Measurements from ENCODE around the gene PTPN21. TPM values are rescaled to one million over a fixed set of nuclear protein-coding genes. Genes with fewer than 3 reads are reported as not detected.

Gene PTPN21
- total and polyA plus RNA-seq, 4 donors = 2.1 to 7.2 (median 3.1) TPM

DNA sequence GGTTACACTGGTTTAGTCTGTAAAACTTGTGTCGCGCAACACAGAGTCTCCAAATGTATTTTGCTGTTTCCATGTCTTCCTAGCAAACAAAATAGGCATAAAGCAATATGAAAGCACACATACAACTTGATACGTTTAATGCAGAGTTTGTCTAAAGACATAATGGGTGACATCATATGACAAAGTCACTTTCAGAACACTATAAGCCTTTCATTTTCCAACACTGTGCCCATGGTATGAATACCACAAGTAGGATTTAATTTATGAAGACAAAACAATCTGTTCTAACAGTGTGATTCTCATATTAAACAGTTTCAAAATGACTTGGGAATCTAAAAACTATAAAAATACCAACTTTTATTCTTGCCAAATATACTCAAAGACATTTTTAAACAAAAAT lies 58.4 kb downstream of the PTPN21 start:
- no peak for TF ChIP-seq FOXA2 (IDR thresholded peaks at IDR 0.05)
- TF ChIP-seq HNF4A (conservative IDR thresholded peaks at IDR 0.05) = no peak
- TF ChIP-seq YY1 (IDR thresholded peaks at IDR 0.05) = no peak
- TF ChIP-seq TAF1 (conservative IDR thresholded peaks at IDR 0.05) = no peak
- no peak for TF ChIP-seq FOXA1 (IDR thresholded peaks at IDR 0.05)
- no peak overlapping the region for H3K27ac ChIP-seq (ENCODE audit: low read depth in 1 of 2, low read length in 2 of 2)
- WGBS = 91% methylated on average over 3 of the region's 3 CpGs
- DNase-seq (ENCODE audit: low spot score) = no peak
- no peaks in the 10 kb centered on the region for H3K4me1 ChIP-seq (ENCODE audit: control insufficient read depth in 4 of 4, insufficient read depth in 4 of 4, low read length in 3 of 4)
- no peaks in the 10 kb centered on the region for H3K27me3 ChIP-seq (ENCODE audit: control insufficient read depth in 4 of 4, insufficient read depth in 4 of 4, low read length in 3 of 4)
- no peak overlapping the region for H3K9ac ChIP-seq (ENCODE audit: low read depth in 1 of 2, low read length in 2 of 2)
- H3K36me3 ChIP-seq (ENCODE audit: control insufficient read depth in 4 of 4, insufficient read depth in 3 of 4, low read depth in 1 of 4, low read length in 3 of 4) = peaks cover 2 to 32% (median 15%) of the 10 kb centered on the region in 4 donors
- H3K9me3 ChIP-seq (ENCODE audit: control insufficient read depth in 4 of 4, low read length in 3 of 4) = no peaks in the 10 kb centered on the region
- H3K4me3 ChIP-seq (ENCODE audit: low read depth in 1 of 3, low read length in 3 of 3) = no peak overlapping the region

DNA sequence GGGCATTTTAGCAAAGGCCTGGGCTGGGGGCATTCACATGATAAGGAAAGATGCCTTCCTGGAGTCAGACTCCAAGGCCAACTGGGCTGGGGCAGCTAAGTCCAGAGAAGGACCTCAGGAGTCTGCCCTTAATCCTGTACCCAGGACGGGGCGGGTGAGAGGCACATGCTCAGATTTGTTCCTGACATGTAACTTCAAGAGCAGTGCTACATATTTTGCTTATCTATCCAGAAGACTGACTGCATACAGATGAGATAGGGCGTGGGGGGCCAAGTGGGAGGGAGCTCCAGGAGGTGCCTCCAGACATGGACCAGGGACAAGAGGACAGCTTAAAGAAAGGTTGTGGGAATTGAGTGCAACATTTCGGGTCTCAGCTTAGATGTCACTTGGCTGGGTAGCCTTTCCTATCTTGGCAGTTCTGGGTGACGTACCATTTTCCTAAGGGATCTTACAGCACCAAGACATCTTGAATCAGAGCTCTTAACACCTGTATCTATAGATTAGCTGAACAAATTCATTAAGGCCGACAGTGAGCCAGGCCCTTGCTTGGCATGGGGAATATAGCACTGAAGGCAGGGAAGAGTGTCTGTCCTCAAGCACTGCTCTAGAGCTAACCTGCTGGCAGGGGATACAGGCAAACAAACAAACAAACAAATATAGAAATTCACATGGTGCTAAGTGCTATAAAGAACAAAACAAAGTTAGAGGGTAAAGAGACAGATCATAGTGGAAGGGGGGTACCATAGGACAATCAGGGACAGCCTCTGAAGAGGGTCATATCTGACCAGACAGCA lies 61.2 kb downstream of the PTPN21 start:
- no peak for DNase-seq (ENCODE audit: low spot score)
- TF ChIP-seq, protein P1, sequence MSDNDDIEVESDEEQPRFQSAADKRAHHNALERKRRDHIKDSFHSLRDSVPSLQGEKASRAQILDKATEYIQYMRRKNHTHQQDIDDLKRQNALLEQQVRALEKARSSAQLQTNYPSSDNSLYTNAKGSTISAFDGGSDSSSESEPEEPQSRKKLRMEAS (IDR thresholded peaks at IDR 0.05) = no peak
- TF ChIP-seq NR2F2 (IDR thresholded peaks at IDR 0.05) = no peak
- TF ChIP-seq, protein P2, sequence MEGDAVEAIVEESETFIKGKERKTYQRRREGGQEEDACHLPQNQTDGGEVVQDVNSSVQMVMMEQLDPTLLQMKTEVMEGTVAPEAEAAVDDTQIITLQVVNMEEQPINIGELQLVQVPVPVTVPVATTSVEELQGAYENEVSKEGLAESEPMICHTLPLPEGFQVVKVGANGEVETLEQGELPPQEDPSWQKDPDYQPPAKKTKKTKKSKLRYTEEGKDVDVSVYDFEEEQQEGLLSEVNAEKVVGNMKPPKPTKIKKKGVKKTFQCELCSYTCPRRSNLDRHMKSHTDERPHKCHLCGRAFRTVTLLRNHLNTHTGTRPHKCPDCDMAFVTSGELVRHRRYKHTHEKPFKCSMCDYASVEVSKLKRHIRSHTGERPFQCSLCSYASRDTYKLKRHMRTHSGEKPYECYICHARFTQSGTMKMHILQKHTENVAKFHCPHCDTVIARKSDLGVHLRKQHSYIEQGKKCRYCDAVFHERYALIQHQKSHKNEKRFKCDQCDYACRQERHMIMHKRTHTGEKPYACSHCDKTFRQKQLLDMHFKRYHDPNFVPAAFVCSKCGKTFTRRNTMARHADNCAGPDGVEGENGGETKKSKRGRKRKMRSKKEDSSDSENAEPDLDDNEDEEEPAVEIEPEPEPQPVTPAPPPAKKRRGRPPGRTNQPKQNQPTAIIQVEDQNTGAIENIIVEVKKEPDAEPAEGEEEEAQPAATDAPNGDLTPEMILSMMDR (IDR thresholded peaks at IDR 0.05; ENCODE audit: low read depth, low read length, missing input control) = no peak
- no peak for TF ChIP-seq SP1 (IDR thresholded peaks at IDR 0.05)
- no peak for TF ChIP-seq JUND (IDR thresholded peaks at IDR 0.05)
- TF ChIP-seq RAD21 (IDR thresholded peaks at IDR 0.05) = no peak
- TF ChIP-seq, protein P3, sequence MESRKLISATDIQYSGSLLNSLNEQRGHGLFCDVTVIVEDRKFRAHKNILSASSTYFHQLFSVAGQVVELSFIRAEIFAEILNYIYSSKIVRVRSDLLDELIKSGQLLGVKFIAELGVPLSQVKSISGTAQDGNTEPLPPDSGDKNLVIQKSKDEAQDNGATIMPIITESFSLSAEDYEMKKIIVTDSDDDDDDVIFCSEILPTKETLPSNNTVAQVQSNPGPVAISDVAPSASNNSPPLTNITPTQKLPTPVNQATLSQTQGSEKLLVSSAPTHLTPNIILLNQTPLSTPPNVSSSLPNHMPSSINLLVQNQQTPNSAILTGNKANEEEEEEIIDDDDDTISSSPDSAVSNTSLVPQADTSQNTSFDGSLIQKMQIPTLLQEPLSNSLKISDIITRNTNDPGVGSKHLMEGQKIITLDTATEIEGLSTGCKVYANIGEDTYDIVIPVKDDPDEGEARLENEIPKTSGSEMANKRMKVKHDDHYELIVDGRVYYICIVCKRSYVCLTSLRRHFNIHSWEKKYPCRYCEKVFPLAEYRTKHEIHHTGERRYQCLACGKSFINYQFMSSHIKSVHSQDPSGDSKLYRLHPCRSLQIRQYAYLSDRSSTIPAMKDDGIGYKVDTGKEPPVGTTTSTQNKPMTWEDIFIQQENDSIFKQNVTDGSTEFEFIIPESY (IDR thresholded peaks at IDR 0.05) = no peak
- TF ChIP-seq, protein P4, sequence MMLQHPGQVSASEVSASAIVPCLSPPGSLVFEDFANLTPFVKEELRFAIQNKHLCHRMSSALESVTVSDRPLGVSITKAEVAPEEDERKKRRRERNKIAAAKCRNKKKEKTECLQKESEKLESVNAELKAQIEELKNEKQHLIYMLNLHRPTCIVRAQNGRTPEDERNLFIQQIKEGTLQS (IDR thresholded peaks at IDR 0.05) = no peak
- TF ChIP-seq HNF4G (IDR thresholded peaks at IDR 0.05) = no peak
- no peaks in the 10 kb centered on the region for H3K9me3 ChIP-seq (ENCODE audit: control insufficient read depth in 4 of 4, low read length in 3 of 4)
- H3K9ac ChIP-seq (ENCODE audit: low read depth in 1 of 2, low read length in 2 of 2) = no peak overlapping the region
- H3K4me1 ChIP-seq (ENCODE audit: control insufficient read depth in 4 of 4, insufficient read depth in 4 of 4, low read length in 3 of 4) = no peaks in the 10 kb centered on the region
- WGBS = 91% methylated on average over 6 of the region's 6 CpGs
- H3K27me3 ChIP-seq (ENCODE audit: control insufficient read depth in 4 of 4, insufficient read depth in 4 of 4, low read length in 3 of 4) = no peaks in the 10 kb centered on the region
- no peak overlapping the region for H3K4me3 ChIP-seq (ENCODE audit: low read depth in 1 of 3, low read length in 3 of 3)
- no peak overlapping the region for H3K27ac ChIP-seq (ENCODE audit: low read depth in 1 of 2, low read length in 2 of 2)
- peaks cover 2 to 15% (median 10%) of the 10 kb centered on the region in 4 donors for H3K36me3 ChIP-seq (ENCODE audit: control insufficient read depth in 4 of 4, insufficient read depth in 3 of 4, low read depth in 1 of 4, low read length in 3 of 4)
